Measurements from ENCODE around the gene DPP10.

DNA sequence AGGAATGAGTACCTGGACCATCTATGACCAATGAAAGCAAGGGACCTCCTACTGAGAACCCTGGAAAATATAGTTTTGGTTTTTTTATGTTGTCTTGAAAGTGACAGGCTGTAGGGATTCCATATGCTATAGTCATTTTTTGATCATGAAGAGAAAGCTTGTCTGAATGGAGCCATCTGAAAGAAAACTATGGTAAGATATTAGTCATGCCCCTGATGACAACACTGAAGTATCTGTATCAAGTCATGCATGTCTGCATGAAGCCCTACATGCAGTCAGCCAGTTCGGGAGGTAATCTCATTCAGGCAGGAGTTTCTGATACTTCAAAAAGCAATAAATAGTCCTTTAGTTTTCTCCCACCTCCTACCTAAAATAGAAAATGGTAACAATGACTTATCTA, 1042.0 kb downstream of the DPP10 start:
- TF ChIP-seq YY1 (IDR thresholded peaks at IDR 0.05; ENCODE audit: insufficient read depth, insufficient read length) (no peak), ZNF274 (IDR thresholded peaks at IDR 0.05; ENCODE audit: low read depth, low read length) (no peak), SUZ12 (IDR thresholded peaks at IDR 0.05; ENCODE audit: extremely low read depth, insufficient read depth, insufficient read length) (no peak)

Data from NT2/D1 (cell line).